Vagina (tissue), 2 donors: ENCODE data around the gene GON4L. TPM values are rescaled to one million over a fixed set of nuclear protein-coding genes. Genes with fewer than 3 reads are reported as not detected.
"Not testable (repeated sequence)": the region's sequence is repeated elsewhere in the genome, so short reads cannot be mapped to it uniquely, and the experiment has no call there.

Experiments
- DNase-seq, 2 donors: peaks; one replicate each; pipeline ENCODE4 v3.0.0-alpha.2; 2017; ENCODE audit errors: extremely low spot score in 2 of 2
- H3K27ac ChIP-seq: fragments of 200-600 bp; sonication (generic); one replicate; pipeline ENCODE4 v1.5.1; 2019
- H3K27me3 ChIP-seq: fragments of 200-600 bp; sonication (generic); one replicate; pipeline ENCODE4 v1.5.1; 2019
- H3K36me3 ChIP-seq, 2 donors: fragments of 200-600 bp; sonication (generic); one replicate each; pipeline ENCODE4 v1.5.1; 2017 to 2019
- H3K4me1 ChIP-seq: fragments of 200-600 bp; sonication (generic); one replicate; pipeline ENCODE4 v1.5.1; 2019
- H3K4me3 ChIP-seq, 2 donors: fragments of 200-600 bp; sonication (generic); 1 replicate in 1 of 2; 2 replicates in 1 of 2; pipeline ENCODE4 v1.5.1; 2016 to 2019
- H3K9me3 ChIP-seq: fragments of 200-600 bp; sonication (generic); one replicate; pipeline ENCODE4 v1.5.1; 2019
- CTCF ChIP-seq, 3 experiments: fragments of 450-650 bp in 2 of 3; fragments of 200-600 bp in 1 of 3; sonication (generic) in 1 of 3; IDR thresholded peaks; one replicate each; pipeline ENCODE4 v1.5.1; 2017 to 2019; ENCODE audit warnings: antibody characterized with exemption in 3 of 3, mild to moderate bottlenecking in 2 of 3, moderate library complexity in 2 of 3
- POLR2A ChIP-seq, 2 donors: fragments of 450-650 bp; IDR thresholded peaks; one replicate each; pipeline ENCODE4 v1.6.1; 2017; ENCODE audit warnings: antibody characterized with exemption in 2 of 2, mild to moderate bottlenecking in 2 of 2, moderate library complexity in 2 of 2
- POLR2AphosphoS5 ChIP-seq, 2 donors: sonication (generic); formaldehyde crosslinking; IDR thresholded peaks; one replicate each; pipeline ENCODE4 v1.9.0; 2017; ENCODE audit warnings: antibody characterized with exemption in 2 of 2, mild to moderate bottlenecking in 2 of 2, low read depth in 1 of 2; ENCODE audit not compliant: insufficient read depth in 1 of 2
- intact Hi-C: fragments of 100-400 bp; cut with DNase I; formaldehyde crosslinking; loops from one replicate; pipeline ENCODE4 v1.15.1; 2023
- total RNA-seq: library from RNA; depleted of rRNA; stranded (reverse); fragments of >200 nt; gene quantifications from one replicate; pipeline ENCODE4 v1.2.3, GENCODE V29; 2016

Gene GON4L
- total RNA-seq, 1 donor from 2014 or later: 50.3 TPM

DNA sequence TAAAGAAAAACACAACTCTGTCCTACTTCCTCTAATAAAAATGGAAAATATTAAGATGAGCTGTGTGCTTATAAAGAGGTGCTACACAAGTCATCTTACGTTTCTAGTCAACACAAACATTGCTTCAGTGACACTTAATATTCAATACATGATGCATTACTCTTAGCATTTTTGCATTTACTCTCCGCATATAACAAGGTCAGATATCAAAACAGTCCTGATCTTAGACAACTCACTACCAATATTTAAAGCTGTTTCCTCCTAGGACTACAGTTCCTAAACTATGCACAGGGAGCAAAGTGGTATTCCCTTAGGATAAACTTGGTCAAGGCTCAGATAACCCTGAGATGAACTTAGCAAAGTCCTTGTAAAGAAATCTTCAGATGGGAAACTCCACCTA is 41.9 kb upstream of the GON4L start:
- H3K27me3 ChIP-seq: no peaks in the 10 kb centered on the region
- no peak overlapping the region for H3K4me3 ChIP-seq
- intact Hi-C loops: no loop called here
- peaks cover 0 to 68% of the 10 kb centered on the region in 2 donors for H3K36me3 ChIP-seq
- TF ChIP-seq CTCF (IDR thresholded peaks at IDR 0.05) (no peak), POLR2A (IDR thresholded peaks at IDR 0.05) (no peak), POLR2AphosphoS5 (IDR thresholded peaks at IDR 0.05; ENCODE audit: insufficient read depth in 1 of 2, low read depth in 1 of 2) (no peak)
- DNase-seq: no peak
- no peaks in the 10 kb centered on the region for H3K9me3 ChIP-seq
- H3K4me1 ChIP-seq: peaks cover 3% of the 10 kb centered on the region
- no peak overlapping the region for H3K27ac ChIP-seq

DNA sequence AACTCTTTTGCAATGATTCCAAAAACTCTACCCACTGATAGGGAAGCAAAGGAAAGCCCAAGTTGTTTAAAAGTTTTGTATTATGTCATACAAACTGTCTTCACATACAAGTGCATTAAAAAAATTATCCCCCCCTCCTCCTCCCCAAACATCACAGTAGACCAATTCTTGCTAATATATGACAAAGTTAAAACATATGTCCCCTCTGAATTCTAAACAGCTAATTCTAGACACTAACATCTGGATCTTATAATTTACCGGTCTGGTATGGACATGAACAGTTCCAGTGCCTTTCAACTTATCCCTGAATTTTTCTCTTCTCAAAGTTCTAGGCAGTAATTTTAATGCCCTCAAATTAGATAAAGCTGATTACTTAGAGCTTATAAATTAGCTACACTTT is 40.7 kb upstream of the GON4L start:
- no peak overlapping the region for H3K4me3 ChIP-seq
- no peak for DNase-seq
- peaks cover 14% of the 10 kb centered on the region for H3K4me1 ChIP-seq
- no peaks in the 10 kb centered on the region for H3K27me3 ChIP-seq
- no peak overlapping the region for H3K27ac ChIP-seq
- intact Hi-C loops: no loop called here
- no peaks in the 10 kb centered on the region for H3K9me3 ChIP-seq
- H3K36me3 ChIP-seq: peaks cover 0 to 57% of the 10 kb centered on the region in 2 donors
- TF ChIP-seq CTCF (IDR thresholded peaks at IDR 0.05): no peak
- no peak for TF ChIP-seq POLR2A (IDR thresholded peaks at IDR 0.05)
- no peak for TF ChIP-seq POLR2AphosphoS5 (IDR thresholded peaks at IDR 0.05; ENCODE audit: insufficient read depth in 1 of 2, low read depth in 1 of 2)

DNA sequence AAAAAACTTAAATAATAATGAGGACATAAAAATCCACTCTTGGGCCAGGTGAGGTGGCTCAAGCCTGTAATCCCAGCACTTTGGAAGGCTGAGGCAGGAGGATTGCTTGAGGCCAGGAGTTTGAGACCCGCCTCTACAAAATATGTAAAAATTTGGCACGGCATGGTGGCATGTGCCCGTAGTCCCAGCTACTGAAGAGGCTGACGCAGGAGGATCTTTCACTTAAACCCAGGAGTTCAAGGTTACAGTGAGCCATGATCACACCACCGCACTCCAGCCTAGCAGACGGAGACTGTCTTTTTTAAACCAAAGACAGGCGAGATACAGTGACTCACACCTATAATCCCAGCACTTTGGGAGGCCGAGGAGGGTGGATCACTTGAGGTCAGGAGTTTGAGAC is 39.5 kb upstream of the GON4L start:
- intact Hi-C loops, H3K4me3 ChIP-seq, H3K27ac ChIP-seq, H3K27me3 ChIP-seq, H3K9me3 ChIP-seq, DNase-seq: not testable (repeated sequence)
- peaks cover 22% of the 10 kb centered on the region for H3K4me1 ChIP-seq
- peaks cover 0 to 45% of the 10 kb centered on the region in 2 donors for H3K36me3 ChIP-seq

DNA sequence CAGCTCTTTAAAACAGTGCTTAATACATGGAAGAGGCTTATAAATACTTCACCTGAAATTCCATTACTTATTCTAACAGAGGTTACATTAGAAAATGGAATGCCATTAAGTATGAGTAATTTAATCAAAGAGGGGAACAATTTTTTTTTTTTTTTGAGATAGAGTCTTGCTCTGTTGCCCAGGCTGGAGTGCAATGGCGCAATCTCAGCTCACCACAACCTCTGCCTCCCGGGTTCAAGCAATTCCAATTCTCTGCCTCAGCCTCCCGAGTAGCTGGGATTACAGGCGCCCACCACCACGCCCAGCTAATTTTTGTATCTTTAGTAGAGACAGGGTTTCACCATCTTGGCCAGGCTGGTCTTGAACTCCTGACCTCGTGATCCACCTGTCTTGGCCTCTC is 38.6 kb upstream of the GON4L start:
- H3K27me3 ChIP-seq, H3K27ac ChIP-seq, intact Hi-C loops, H3K9me3 ChIP-seq, DNase-seq, H3K4me3 ChIP-seq: not testable (repeated sequence)
- Histone ChIP-seq H3K4me1 (peaks cover 22% of the 10 kb centered on the region), H3K36me3 (peaks cover 0 to 37% of the 10 kb centered on the region in 2 donors)

GRCh38 chr1:155893389-155894142 is 36.6 kb upstream of the GON4L start:
- H3K4me1 ChIP-seq: peaks cover 22% of the 10 kb centered on the region
- H3K27me3 ChIP-seq: no peaks in the 10 kb centered on the region
- intact Hi-C loops: no loop called here
- no peak overlapping the region for H3K4me3 ChIP-seq
- peaks cover 0 to 16% of the 10 kb centered on the region in 2 donors for H3K36me3 ChIP-seq
- H3K9me3 ChIP-seq: no peaks in the 10 kb centered on the region
- H3K27ac ChIP-seq: peak overlapping the region; percentile 71
- TF ChIP-seq POLR2A (IDR thresholded peaks at IDR 0.05): no peak
- peak in 1 of 2 donors; percentile 83 for TF ChIP-seq POLR2AphosphoS5 (IDR thresholded peaks at IDR 0.05; ENCODE audit: insufficient read depth in 1 of 2, low read depth in 1 of 2)
- DNase-seq: no peak

GRCh38 chr1:155892796-155893195 is 35.8 kb upstream of the GON4L start:
- H3K4me3 ChIP-seq: no peak overlapping the region
- intact Hi-C loops: no loop called here
- H3K27me3 ChIP-seq: no peaks in the 10 kb centered on the region
- H3K4me1 ChIP-seq: peaks cover 22% of the 10 kb centered on the region
- H3K9me3 ChIP-seq: no peaks in the 10 kb centered on the region
- TF ChIP-seq POLR2A (IDR thresholded peaks at IDR 0.05) (no peak), CTCF (IDR thresholded peaks at IDR 0.05) (no peak), POLR2AphosphoS5 (IDR thresholded peaks at IDR 0.05; ENCODE audit: insufficient read depth in 1 of 2, low read depth in 1 of 2) (no peak)
- DNase-seq: no peak
- H3K36me3 ChIP-seq: peaks cover 0 to 15% of the 10 kb centered on the region in 2 donors
- H3K27ac ChIP-seq: peak overlapping the region; percentile 71
